HG02885 (cell line): ENCODE measurements around the gene HFM1.

Source experiments
- ATAC-seq: cut with Tn5 transposase; IDR thresholded peaks from one replicate; pipeline ENCODE4 v1.9.1; 2021; ENCODE audit warnings: mild to moderate bottlenecking; ENCODE audit not compliant: unreplicated experiment, poor library complexity

The HFM1 gene

GRCh38 chr1:91261655-91262054 lies 143.0 kb downstream of the HFM1 start:
- ATAC-seq: no peak

GRCh38 chr1:91245435-91245834 lies 159.2 kb downstream of the HFM1 start:
- no peak for ATAC-seq

GRCh38 chr1:91244737-91245136 lies 159.9 kb downstream of the HFM1 start:
- ATAC-seq: no peak

- no peak for ATAC-seq
These were observed 161.5 kb downstream of the HFM1 start for GRCh38 chr1:91243171-91243570.

- ATAC-seq: no peak
These were observed 170.5 kb downstream of the HFM1 start for GRCh38 chr1:91234181-91234580.

- ATAC-seq: no peak
These were observed 177.9 kb downstream of the HFM1 start for GRCh38 chr1:91226741-91227140.

- ATAC-seq: no peak
These were observed 179.8 kb downstream of the HFM1 start for GRCh38 chr1:91224878-91225277.

- no peak for ATAC-seq
These were observed 183.6 kb downstream of the HFM1 start for GRCh38 chr1:91221017-91221416.

- no peak for ATAC-seq
These were observed 186.7 kb downstream of the HFM1 start for GRCh38 chr1:91217911-91218310.
